Measurements from ENCODE around the gene OR14C36.

DNA sequence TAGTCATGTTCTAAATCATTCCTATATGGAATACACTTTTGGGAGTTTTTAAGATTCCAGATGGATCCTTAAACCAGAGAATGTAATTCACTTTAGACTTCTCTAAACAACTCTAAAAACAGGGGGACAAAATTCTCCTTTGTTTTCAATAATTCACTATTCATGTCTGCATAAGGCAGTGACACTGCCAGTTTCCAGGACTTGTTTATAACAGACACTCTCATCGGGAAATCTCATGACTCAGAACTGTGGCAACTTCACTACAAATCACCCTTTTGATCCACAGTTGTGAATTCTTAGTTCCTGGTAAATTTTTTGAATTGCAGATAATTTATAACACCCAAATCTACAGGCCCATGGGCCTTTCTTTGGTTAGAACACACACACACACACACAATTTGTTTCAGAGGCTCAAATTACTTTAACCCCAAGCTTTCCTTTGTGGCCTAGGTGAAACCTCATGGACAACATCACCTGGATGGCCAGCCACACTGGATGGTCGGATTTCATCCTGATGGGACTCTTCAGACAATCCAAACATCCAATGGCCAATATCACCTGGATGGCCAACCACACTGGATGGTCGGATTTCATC is 12.6 kb downstream of the OR14C36 start, which contains the start of gene OR2T4:
- TF ChIP-seq, protein P1, sequence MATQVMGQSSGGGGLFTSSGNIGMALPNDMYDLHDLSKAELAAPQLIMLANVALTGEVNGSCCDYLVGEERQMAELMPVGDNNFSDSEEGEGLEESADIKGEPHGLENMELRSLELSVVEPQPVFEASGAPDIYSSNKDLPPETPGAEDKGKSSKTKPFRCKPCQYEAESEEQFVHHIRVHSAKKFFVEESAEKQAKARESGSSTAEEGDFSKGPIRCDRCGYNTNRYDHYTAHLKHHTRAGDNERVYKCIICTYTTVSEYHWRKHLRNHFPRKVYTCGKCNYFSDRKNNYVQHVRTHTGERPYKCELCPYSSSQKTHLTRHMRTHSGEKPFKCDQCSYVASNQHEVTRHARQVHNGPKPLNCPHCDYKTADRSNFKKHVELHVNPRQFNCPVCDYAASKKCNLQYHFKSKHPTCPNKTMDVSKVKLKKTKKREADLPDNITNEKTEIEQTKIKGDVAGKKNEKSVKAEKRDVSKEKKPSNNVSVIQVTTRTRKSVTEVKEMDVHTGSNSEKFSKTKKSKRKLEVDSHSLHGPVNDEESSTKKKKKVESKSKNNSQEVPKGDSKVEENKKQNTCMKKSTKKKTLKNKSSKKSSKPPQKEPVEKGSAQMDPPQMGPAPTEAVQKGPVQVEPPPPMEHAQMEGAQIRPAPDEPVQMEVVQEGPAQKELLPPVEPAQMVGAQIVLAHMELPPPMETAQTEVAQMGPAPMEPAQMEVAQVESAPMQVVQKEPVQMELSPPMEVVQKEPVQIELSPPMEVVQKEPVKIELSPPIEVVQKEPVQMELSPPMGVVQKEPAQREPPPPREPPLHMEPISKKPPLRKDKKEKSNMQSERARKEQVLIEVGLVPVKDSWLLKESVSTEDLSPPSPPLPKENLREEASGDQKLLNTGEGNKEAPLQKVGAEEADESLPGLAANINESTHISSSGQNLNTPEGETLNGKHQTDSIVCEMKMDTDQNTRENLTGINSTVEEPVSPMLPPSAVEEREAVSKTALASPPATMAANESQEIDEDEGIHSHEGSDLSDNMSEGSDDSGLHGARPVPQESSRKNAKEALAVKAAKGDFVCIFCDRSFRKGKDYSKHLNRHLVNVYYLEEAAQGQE (IDR thresholded peaks at IDR 0.05; ENCODE audit: insufficient read depth in 1 of 2, low read depth in 2 of 2, low read length in 2 of 2), result no peak
- TF ChIP-seq POLR2AphosphoS5 (IDR thresholded peaks at IDR 0.05; ENCODE audit: low read depth, low read length) (no peak), TAF1 (IDR thresholded peaks at IDR 0.05; ENCODE audit: borderline replicate concordance, insufficient read depth, low read length) (no peak)

Data from PFSK-1 (cell line).